Peyer's patch (tissue), 4 donors: ENCODE measurements around the gene GAGE1. TPM values are rescaled to one million over a fixed set of nuclear protein-coding genes. Genes with fewer than 3 reads are reported as not detected.
A peak's percentile ranks its signal among the peaks of the same experiment; 100 is the strongest.

ENCODE experiments used
- DNase-seq, 3 donors: peaks; one replicate each; pipeline ENCODE4 v3.0.0-alpha.2; 2017 to 2019
- H3K27ac ChIP-seq, 4 donors: fragments of 200-600 bp; sonication (generic); one replicate each; pipeline ENCODE4 v1.5.1; 2016 to 2019
- H3K27me3 ChIP-seq, 2 donors: fragments of 200-600 bp; sonication (generic); one replicate each; pipeline ENCODE4 v1.5.1; 2019
- H3K36me3 ChIP-seq, 3 donors: fragments of 200-600 bp; sonication (generic); one replicate each; pipeline ENCODE4 v1.5.1; 2016 to 2019
- H3K4me1 ChIP-seq, 4 donors: fragments of 200-600 bp; sonication (generic); one replicate each; pipeline ENCODE4 v1.5.1; 2016 to 2019
- H3K4me3 ChIP-seq, 4 donors: fragments of 200-600 bp; sonication (generic); 1 replicate in 3 of 4; 2 replicates in 1 of 4; pipeline ENCODE4 v1.5.1; 2016 to 2019; ENCODE audit warnings: mild to moderate bottlenecking in 1 of 4
- H3K9me3 ChIP-seq, 4 donors: fragments of 200-600 bp; sonication (generic); one replicate each; pipeline ENCODE4 v1.5.1; 2016 to 2019; ENCODE audit warnings: mild to moderate bottlenecking in 1 of 4
- CTCF ChIP-seq, 6 experiments: fragments of 450-650 bp in 4 of 6; fragments of 200-600 bp in 2 of 6; sonication (generic) in 1 of 6; IDR thresholded peaks; one replicate each; pipeline ENCODE4 v1.5.1; 2017 to 2019; ENCODE audit warnings: antibody characterized with exemption in 6 of 6, mild to moderate bottlenecking in 3 of 6, moderate library complexity in 1 of 6
- POLR2A ChIP-seq, 2 donors: fragments of 450-650 bp; IDR thresholded peaks; one replicate each; pipeline ENCODE4 v1.5.1; 2017; ENCODE audit warnings: antibody characterized with exemption in 2 of 2, mild to moderate bottlenecking in 2 of 2, moderate library complexity in 2 of 2
- total RNA-seq, 4 donors: library from RNA; depleted of rRNA; stranded (reverse); fragments of >200 nt; gene quantifications; one replicate each; pipeline ENCODE4 v1.1.0, GENCODE V29; 2016

The GAGE1 gene
- total RNA-seq, 4 donors from 2014 or later, result not detected

DNA sequence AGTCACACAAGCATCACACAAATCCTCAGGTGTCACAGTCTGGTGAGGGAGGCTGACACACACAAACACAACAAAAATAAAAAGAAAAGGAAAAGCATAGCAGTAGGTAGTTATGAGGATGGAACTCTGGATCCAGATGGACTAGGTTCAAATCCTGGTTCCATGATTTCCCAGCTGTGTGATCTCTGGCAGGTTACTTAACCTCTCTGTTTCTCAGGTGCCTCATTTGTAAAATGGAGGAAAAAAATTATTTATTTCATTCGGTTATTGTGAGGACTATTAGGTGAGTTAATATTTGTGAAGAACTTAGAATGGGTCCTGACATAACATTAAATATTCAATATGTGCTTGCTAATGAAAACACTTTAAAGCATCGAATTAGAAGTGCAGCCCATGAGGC, 19.8 kb downstream of the GAGE1 start:
- H3K27me3 ChIP-seq, result no peaks in the 10 kb centered on the region
- TF ChIP-seq CTCF (IDR thresholded peaks at IDR 0.05) (no peak), POLR2A (IDR thresholded peaks at IDR 0.05) (no peak)
- no peaks in the 10 kb centered on the region for H3K4me1 ChIP-seq
- no peak overlapping the region for H3K27ac ChIP-seq
- no peak for DNase-seq
- no peaks in the 10 kb centered on the region for H3K9me3 ChIP-seq
- no peaks in the 10 kb centered on the region for H3K36me3 ChIP-seq
- no peak overlapping the region for H3K4me3 ChIP-seq

- Histone ChIP-seq H3K4me1 (no peaks in the 10 kb centered on the region), H3K27me3 (no peaks in the 10 kb centered on the region), H3K27ac (no peak overlapping the region), H3K4me3 (peak overlapping the region in 1 of 4 donors; percentile 22), H3K36me3 (no peaks in the 10 kb centered on the region), H3K9me3 (peaks cover 0 to 8% (median 0%) of the 10 kb centered on the region in 4 donors)
- TF ChIP-seq POLR2A (IDR thresholded peaks at IDR 0.05), result no peak
- DNase-seq, result no peak
These were observed 28.4 kb downstream of the GAGE1 start for GRCh38 chrX:49627086-49627777.

DNA sequence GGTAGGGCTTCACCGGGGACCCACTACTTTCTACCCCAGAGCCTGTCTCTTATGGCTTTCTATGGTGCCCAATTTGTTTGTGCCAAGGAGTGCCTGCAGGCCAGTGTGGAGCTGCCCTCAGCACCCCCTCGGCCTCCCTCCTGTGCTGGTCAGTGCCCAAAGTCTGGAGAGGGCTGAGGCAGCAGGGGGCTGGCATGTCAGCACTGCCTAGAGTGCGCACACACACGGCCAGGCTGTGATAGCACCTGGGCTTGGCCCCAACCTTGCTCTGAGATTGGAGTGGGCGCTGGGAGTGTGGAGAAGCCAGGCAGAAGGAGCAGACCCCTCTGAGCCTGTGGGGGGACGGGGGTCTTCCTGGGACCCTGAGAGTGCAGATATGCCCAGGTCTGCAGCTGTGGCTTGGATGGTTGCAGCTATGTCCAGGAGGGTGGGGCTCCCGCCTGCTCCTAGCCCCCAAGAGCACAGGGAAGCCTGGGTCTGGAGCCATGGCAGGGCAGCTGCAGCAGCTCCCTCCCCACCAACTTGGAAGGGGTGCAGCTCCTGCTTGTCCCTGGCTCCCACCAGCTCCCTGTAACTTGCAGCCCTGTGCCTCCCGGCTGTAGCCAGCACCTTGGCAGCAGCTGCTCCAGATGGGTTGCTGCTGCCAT, 46.3 kb downstream of the GAGE1 start:
- DNase-seq, result no peak

GRCh38 chrX:49656533-49656932, 57.7 kb downstream of the GAGE1 start:
- H3K9me3 ChIP-seq, result no peaks in the 10 kb centered on the region
- no peaks in the 10 kb centered on the region for H3K27me3 ChIP-seq
- no peaks in the 10 kb centered on the region for H3K36me3 ChIP-seq
- H3K4me1 ChIP-seq, result no peaks in the 10 kb centered on the region
- no peak overlapping the region for H3K4me3 ChIP-seq
- H3K27ac ChIP-seq, result no peak overlapping the region
- no peak for TF ChIP-seq POLR2A (IDR thresholded peaks at IDR 0.05)
- DNase-seq, result no peak

More for the DNA sequence above, 46.3 kb downstream of the GAGE1 start:
- TF ChIP-seq POLR2A (IDR thresholded peaks at IDR 0.05), result no peak
- no peak for TF ChIP-seq CTCF (IDR thresholded peaks at IDR 0.05)
- H3K27ac ChIP-seq, result no peak overlapping the region
- no peaks in the 10 kb centered on the region for H3K4me1 ChIP-seq
- no peaks in the 10 kb centered on the region for H3K36me3 ChIP-seq
- H3K9me3 ChIP-seq, result no peaks in the 10 kb centered on the region
- no peak overlapping the region for H3K4me3 ChIP-seq
- no peaks in the 10 kb centered on the region for H3K27me3 ChIP-seq

Other genes starting within 250 kb of the GAGE1 start
- gene GAGE12C, start 66.8 kb upstream of the GAGE1 start, total RNA-seq, result not detected
- not detected for gene GAGE12D, start 57.3 kb upstream of the GAGE1 start, total RNA-seq
- gene GAGE12E, start 47.7 kb upstream of the GAGE1 start, total RNA-seq, result not detected
- not detected for gene GAGE12F, start 38.2 kb upstream of the GAGE1 start, total RNA-seq
- gene GAGE12G, start 28.6 kb upstream of the GAGE1 start, total RNA-seq, result not detected
- not detected for gene GAGE12H, start 19.1 kb upstream of the GAGE1 start, total RNA-seq
- gene GAGE2A, start 9.5 kb upstream of the GAGE1 start, total RNA-seq, result not detected
- gene PAGE1, start 97.0 kb downstream of the GAGE1 start, total RNA-seq, result not detected
- gene PAGE4, start 230.3 kb downstream of the GAGE1 start, total RNA-seq, result not detected